ENCODE results near the gene ZNF44.
"Not testable (repeated sequence)": the region's sequence is repeated elsewhere in the genome, so short reads cannot be mapped to it uniquely, and the experiment has no call there.

Gene ZNF44

DNA sequence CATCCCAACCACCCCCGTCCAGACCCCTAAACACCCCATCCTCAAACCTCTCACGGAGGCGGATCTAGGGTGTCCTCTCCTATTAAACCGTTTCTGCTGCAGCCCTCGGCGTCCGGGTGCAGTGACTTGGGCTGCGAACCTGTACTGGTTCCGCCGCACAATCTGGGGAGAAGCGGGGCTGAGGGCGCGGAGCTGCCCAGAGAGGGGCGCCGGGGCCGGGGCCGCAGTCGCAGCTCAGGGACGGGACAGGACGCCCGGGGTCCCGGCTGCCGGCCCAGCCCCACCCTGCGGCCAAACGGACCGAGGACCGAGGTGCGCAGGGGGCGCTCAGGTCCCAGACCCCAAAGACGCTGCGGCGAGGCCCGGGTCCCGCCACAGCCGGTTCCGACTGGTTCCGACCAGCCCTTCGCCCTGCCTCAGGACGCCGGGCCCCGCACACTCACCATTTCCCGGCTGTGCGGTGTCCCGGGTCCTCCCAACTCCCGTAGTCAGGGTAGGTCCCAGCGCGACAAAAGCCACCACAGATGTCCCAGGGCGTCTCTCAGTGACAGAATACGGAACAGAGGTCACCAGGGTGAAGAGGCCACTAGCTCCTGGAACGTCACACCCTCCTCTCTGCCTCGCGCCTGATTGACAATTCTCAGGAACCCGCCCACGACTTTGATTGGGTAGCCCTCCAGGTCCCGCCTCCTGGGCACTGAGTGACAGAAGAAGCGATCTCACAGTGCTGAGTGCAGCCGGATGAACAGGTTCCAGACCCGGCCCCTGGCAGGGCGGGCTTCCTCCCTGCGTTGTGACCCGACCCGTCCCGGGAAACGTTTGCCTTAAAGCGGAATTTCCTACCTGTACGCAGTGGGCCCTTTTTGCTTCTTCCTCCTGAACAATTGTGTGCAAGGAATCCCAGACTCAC lies at the start of gene ZNF44:
Gene ZNF44, minus strand, starts transcription at position 635 of the 910 bp plus-strand sequence. Its CDS starts 189 bp downstream, at position 446.
- DNase-seq (ENCODE audit: low spot score): peak; percentile 98

DNA sequence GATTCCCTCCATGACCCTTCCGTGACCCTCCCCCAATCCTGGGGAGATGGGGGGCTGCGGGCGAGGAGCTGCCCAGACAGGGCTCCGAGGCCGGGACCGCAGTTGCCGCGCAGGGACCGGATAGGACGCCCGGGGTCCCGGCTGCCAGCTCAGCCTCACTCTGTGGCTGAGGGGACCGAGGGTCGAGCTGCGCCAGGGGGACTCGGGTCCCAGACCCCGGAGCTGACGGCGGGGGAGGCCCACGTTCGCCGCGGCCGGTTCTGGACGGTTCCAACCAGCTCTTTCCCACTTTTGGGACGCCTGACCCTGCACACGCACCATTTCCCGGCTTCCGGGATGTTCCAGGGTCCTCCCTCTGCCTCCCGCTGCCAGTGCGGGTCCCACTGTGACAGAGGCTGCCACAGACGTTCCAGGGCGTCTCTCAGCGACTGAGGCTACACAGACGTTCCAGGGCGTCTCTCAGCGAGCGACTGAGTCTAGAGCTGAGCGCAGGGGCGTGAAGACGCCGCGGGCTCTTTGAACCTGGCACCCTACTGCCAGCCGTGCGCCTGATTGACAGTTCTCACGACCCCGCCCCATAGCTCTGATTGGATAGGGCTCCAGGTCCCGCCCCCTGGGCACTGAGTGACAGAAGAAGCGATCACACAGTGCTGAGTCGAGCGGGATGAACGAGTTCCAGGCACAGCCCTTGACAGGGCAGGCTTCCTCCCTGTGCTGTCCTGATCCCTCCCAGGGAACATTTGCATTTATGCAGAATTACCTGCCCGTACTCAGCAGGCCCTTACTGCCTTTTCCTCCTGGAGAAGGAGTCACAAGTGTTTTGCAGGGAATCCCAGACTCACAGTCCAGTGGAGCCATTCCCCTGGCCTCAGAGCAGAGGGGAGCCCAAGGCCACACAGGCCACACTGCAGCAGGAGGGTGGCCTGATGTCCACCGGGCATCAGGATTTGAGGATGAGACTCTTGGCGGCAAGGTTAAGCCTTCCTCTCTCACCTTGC lies 38.8 kb upstream of the ZNF44 start, which contains the start of gene ZNF563:
Gene ZNF563, minus strand, starts transcription at position 472 of the 998 bp plus-strand sequence. Its CDS starts 151 bp downstream, at position 321.
- peak; percentile 97 for DNase-seq (ENCODE audit: low spot score)

DNA sequence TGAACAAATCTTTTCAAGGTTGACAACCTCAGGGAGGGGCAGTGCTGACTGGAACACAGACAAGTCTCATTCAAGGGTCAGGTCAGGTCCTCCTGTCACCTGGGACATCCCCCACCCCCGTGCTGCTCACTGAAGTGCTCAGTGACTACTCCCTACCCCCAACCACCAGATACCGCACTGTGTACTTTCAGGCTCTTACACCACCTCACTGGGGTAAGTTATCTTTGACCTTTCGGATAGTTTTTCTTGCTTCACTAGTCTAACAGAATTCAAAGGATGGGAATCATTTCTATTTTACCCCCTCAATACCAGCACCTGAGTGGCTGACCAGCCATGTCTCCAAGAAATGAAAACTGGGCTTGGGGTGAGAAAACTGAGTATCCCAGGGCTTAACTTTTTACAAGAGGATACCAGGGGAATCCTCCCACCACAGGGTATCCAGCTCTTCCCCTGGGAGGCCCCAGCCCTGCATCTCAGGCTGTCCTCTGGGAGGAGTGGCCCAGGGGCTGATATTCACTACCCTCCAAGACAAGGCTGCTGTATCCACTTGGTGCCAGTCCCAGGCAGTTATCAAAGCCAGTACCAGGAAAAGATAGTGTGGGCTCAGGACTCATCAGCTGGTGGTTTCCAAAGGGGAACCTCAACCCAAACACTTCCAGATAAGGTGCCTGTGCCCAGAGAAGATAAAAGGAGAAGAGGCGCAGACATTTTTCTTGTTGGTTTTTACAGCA lies 36.7 kb upstream of the ZNF44 start:
- no peak for DNase-seq (ENCODE audit: low spot score)

DNA sequence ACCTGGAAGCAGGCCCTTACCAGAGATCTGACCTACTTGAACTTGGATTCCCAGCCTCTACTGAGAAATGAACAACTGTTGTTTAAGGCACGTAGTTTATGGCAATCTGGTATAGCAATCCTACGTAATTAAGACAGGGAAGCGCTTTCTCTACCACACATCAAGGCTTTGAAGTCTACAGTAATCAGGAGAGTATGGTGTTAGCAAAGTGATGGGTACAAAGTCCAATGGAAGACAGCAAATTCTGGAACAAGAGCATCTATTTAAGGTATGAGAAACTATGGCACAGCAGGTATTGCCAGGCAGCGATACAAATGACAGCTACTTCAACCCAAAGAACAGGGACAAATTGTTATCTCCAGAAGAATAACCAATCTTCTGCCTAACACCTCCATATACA lies 35.7 kb upstream of the ZNF44 start:
- no peak for DNase-seq (ENCODE audit: low spot score)

DNA sequence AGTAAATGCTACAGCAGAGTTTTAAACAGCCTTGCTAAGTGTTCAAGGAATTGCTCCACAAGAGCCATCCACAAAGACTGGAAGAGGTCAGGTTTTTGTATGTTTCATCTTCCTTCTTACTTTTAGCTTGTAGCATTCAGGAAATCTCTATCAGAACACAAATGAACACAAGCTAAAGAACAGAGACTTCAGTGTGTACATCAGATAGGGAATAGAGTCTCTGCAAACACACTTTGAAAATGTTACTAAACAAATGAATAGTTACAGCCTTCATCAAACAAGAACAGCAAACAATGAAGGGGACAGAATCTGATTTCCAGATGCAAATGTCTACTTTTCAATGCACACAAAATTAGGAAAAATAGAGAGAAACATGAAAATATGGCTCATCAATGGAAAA lies 31.0 kb upstream of the ZNF44 start:
- no peak for DNase-seq (ENCODE audit: low spot score)

DNA sequence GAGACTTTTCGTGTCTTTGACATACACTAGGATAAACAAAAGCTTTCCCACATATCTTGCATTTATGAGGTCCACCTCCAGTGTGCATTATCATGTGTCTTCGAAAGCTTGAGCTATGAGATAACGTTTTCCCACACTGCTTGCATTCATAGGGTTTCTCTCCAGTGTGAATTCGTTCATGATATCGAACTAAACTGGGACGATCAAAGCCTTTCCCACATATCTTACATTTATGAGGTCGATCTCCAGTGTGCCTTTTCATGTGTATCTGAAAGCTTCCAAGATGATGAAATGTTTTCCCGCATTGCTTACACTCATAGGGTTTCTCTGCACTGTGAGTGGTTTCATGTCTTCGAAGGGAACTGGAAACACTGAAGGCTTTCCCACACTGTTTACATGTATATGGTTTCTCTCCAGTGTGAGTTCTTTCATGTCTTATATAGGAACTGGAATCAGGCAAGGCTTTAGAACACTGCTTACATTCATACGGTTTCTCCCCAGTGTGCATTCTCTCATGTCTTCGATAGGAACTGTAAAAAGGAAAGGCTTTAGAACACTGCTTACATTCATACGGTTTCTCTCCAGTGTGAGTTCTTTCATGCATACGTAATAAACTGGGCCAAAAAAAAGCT lies 24.2 kb upstream of the ZNF44 start:
- no peak for DNase-seq (ENCODE audit: low spot score)

DNA sequence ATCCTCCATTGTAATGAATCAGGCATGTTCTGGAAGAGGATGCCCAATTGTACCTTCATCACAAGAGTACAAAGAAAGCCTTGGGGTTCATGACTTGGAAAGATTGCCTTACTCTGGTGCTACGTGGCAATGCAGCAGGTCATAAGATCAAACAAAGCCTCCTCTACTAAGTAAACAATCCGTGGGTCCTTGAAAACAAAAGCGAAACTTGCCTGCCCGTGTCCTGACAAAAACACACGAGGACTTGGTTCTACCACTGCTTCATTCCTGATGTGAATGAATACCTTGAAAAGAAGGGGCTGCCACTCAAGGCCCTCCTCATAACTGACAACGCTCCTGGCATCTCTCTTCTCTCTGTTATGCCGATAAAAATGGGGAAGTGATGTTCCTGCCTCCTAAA lies 19.9 kb upstream of the ZNF44 start:
- no peak for DNase-seq (ENCODE audit: low spot score)

DNA sequence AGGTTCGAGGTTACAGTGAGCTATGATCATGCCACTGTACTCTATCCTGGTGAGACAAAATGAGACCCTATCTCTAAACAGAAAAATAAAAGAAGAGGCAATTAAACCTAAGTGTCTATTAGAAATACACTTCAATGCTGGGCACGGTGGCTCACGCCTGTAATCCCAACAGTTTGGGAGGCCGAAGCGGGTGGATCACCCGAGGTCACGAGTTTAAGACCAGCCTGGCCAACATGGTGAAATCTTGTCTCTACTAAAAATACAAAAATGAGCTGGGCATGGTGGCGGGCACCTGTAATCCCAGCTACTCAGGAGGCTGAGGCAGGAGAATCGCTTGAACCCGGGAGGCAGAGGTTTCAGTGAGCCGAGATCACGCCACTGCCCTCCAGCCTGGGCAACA lies 14.2 kb upstream of the ZNF44 start:
- not testable (repeated sequence) for DNase-seq (ENCODE audit: low spot score)

DNA sequence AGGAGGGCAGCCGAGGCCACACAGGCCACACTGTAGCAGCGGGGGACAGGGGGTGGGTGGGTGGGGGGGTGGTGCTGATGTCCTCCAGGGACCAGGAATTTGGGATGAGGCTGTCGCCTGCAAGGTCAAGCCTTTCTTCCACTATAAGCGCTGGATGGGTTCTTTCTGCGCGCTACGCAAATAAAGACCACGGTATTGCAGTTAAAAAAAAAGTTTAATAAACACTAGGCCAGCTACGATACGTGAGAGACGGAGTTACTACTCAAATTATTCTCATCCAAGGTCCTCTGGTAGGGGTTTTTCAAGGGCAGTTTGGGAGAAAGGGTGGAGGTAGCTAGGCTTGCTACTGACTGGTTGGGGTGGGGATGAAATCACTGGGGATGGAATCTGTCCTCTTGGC lies 508 bp upstream of the ZNF44 start:
- DNase-seq (ENCODE audit: low spot score): no peak

DNA sequence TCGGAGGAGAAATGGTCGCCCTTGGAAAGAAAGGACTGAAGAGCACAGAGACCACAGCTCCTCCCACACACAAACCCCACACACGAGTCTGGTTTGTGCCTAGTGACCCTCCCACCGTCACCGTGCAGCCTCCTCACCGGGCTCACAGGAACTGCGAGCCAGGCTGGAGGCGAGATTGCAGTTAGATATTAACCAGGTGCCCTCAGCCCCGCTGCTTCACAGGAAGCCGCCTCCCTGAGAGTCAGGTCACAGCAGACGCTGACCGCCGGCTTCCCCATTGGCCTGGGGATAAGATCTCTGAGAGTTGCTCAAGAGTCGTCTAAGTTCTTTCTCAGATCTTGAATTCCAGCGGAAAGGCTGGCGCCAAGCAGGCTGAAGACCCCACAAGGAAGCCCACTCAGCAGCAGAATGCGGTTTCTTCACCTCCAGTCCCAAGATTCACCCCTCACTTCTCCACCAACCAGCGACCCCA lies 870 bp downstream of the ZNF44 start:
- DNase-seq (ENCODE audit: low spot score): peak; percentile 78

DNA sequence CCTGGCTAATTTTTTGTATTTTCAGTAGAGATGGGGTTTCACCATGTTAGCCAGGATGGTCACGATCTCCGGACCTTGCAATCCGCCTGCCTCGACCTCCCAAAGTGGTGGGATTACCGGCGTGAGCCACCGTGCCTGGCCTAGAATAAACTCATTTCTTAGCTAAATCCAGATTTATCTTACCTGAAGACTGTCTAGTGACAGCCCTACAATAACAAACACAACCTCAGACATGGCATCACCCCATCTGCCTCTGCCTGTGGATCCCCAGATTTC lies 5.0 kb downstream of the ZNF44 start:
- DNase-seq (ENCODE audit: low spot score): no peak

DNA sequence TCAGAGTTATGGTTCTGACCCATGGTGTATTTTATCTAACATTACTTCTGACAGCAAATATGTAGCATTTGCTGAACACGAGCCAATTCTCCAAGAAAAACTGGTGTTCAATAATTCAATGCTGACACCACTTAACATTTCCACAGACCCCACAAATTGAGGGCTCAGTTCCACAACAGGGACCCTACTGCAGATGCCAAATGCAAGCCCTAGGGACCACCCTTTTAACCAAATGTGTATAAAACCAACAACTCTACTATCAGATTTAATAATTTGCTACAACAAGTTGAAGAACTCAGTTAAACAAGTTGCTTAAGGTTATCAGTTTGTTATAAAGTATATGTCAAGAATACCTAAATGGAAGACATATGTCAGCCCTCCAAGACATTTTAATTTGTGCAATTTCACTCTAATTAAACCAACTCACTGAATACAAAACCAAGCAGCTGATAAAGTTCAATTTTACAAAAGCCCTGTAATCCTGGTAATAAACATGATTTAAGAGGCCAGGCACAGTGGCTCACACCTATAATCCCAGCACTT lies 6.7 kb downstream of the ZNF44 start:
- no peak for DNase-seq (ENCODE audit: low spot score)

DNA sequence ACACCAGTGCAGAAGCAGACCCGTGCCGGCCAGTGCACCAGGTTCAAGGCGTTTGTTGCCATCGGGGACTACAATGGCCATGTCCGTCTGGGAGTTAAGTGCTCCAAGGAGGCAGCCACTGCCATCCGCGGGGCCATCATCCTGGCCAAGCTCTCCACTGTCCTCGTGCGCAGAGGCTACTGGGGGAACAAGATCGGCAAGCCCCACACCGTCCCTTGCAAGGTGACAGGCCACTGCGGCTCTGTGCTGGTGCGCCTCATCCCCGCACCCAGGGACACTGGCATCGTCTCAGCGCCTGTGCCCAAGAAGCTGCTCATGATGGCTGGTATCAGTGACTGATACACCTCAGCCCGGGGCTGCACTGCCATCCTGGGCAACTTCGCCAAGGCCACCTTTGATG lies 10.1 kb downstream of the ZNF44 start:
- DNase-seq (ENCODE audit: low spot score): no peak

DNA sequence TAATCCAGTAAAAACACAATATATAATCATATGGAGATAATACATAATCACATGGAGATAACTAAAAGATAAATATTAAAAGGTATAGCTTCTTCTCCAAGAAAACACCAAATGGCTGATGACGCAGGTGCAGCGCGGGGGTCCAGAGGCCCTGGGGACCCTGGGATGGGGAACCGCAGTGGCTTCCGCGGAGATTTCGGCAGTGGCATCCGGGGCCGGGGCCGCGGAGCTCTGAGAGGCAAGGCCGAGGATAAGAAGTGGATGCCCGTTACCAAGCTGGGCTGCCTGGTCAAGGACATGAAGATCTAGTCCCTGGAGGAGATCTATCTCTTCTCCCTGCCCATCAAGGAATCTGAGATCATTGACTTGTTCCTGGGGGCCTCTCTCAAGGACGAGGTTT lies 10.5 kb downstream of the ZNF44 start:
- DNase-seq (ENCODE audit: low spot score): no peak

DNA sequence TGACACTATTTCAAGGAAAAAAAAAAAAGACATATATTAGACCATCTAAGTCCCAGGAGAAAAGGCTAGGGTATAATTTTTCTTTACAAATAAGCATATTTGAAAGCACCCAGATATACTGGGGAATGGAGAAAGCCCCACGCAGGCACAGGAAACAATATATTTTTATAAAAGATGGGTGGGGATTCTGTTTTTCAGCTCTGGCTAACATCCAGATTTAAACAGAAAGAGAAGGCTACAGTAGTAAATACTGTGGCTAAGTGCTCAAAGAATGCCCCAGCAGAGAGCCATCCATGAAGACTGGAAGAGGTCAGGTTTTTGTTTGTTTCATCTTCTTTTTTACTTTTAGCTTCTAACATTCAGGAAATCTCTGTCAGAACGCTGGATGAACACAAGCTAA lies 16.0 kb downstream of the ZNF44 start:
- no peak for DNase-seq (ENCODE audit: low spot score)

DNA sequence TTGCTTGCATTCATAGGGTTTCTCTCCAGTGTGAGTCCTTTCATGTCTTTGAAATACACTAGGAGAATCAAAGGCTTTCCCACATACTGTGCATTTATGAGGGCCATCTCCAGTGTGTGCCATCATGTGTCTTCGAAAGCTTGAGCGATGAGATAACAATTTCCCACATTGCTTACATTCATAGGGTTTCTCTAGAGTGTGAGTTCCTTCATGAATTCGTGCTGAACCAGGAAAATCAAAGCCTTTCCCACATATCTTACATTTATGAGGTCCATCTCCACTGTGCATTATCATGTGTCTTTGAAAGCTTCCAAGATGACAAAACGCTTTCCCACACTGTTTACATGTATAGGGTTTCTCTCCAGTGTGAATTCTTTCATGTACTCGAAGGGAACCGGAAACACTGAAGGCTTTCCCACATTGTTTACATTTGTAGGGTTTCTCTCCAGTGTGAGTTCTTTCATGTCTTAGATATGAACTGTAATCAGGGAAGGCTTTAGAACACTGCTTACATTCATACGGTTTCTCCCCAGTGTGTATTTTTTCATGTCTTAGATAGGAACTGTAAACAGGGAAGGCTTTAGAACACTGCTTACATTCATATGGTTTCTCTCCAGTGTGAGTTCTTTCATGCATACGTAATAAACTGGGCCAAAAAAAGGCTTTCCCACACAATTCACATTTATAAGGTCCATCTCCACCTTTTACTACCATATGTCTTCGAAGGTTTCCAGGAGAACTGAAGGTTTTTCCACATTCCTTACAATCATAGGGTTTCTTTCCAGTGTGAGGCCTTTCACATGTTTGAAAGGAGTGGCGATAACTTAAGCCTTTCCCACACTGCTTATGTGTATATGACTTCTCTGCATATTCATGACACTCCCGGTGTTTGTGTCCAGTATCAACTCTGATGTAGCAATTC lies 21.4 kb downstream of the ZNF44 start:
- DNase-seq (ENCODE audit: low spot score): no peak

DNA sequence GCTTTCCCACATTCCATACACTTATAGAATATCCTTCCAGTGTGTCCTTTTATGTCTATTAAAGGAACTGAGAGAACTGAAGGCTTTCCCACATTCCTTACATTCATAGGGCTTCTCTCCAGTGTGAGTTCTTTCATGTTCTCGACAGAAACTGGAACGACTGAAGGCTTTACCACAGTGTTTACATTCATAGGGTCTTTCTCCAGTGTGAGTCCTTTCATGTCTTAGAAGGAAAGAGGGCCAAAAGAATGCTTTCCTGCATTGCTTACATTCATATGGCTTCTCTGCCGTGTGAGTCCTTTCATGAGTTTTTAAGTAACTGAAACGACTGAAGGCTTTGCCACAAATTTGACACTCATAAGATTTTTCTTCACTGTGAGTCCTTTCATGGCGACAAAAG lies 22.3 kb downstream of the ZNF44 start:
- DNase-seq (ENCODE audit: low spot score): no peak

DNA sequence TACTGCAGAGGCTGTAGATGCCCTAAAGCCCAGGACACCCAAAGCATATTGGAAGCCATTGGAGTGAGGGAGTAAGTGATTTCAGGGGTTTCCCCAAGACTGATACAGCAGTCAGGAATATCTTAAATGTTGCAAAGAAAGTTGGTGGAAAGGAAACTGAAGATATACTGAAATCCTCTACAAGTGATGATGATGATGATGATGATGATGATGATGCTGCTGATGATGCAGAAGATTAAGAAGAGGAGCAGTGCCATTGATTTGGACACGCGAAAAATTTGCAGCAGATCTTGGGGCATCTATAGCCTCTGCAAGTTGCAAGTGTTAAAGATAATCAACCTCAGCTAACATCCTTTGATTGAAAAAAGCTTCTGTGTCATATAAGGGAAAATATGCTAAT lies 23.8 kb downstream of the ZNF44 start:
- DNase-seq (ENCODE audit: low spot score): no peak

DNA sequence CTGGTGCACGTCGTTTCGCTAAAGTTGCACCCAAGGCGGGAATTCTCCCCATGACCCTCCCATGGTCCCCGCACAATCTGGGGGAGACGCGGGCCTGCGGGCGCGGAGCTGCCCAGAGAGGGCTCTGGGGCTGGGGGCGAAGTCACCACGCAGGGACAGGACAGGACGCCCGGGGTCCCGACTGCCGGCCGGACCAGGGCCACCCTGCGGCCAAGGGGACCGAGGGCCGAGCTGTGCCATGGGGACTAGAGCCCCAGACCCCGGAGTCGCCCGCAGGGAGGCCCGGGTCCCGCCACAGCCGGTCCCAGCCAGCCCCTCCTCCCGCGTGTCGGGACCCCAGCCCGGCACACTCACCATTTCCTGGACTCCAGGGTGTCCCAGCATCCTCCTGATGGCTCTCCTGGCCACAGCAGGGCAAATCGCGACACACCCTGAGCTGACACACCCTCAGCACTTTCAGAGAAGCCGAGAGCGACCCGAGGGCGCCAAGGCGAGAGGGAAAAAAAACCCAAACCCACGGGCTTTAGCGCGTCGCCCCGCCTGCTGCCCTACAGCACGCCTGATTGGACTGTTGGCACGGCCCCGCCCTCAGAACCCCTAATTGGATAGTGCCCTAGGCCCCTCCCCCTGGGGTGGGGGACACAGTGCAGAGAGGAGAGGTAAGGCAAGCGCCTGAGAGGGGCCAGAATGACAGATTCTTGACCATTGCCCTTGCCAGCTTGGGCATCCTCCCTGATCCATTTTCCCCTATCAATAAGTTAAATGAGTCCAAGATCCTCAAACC lies 28.6 kb downstream of the ZNF44 start:
- no peak for DNase-seq (ENCODE audit: low spot score)

All from NAMALWA (cell line).